ENCODE data around the gene NCKAP5. TPM values are rescaled to one million over a fixed set of nuclear protein-coding genes. Genes with fewer than 3 reads are reported as not detected.

The NCKAP5 gene
- total RNA-seq, 2 donors from 2014 or later: 2.0 to 7.1 TPM

DNA sequence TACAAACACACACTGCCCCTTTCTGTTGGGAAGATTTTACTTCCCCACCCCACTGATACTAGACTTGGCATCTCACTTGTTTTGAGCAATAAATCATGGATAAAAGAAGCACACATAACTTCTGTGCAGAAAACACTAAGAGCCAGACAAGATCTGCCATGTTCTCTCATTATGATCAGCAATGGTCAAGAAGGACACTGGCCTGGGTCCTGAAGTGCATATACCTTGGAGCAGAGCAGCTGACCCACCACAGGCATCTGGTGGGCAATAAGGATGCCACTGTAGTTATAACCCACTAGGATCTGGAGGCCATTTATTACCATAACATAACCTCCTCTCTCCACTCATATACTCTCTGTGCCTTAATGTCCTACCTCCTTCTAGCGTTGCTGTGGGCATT is 338.3 kb downstream of the NCKAP5 start:
- TF ChIP-seq CTCF (IDR thresholded peaks at IDR 0.05): no peak
- Histone ChIP-seq H3K9me3 (no peaks in the 10 kb centered on the region), H3K4me3 (no peak overlapping the region), H3K27me3 (replicated peaks; ENCODE audit: insufficient read depth) (no peaks in the 10 kb centered on the region), H3K4me1 (replicated peaks) (no peaks in the 10 kb centered on the region), H3K36me3 (no peaks in the 10 kb centered on the region), H3K27ac (no peak overlapping the region)
- WGBS: 94% methylated on average over 1 of the region's 1 CpG
- no peak for DNase-seq (ENCODE audit: low spot score)
- intact Hi-C loops (cut with DNase I): no loop called here

- WGBS: 90% methylated on average over 9 of the region's 9 CpGs
- Histone ChIP-seq H3K27me3 (replicated peaks; ENCODE audit: insufficient read depth) (no peaks in the 10 kb centered on the region), H3K9me3 (no peaks in the 10 kb centered on the region), H3K4me3 (no peak overlapping the region), H3K4me1 (replicated peaks) (no peaks in the 10 kb centered on the region), H3K36me3 (no peaks in the 10 kb centered on the region), H3K27ac (no peak overlapping the region)
- intact Hi-C loops (cut with DNase I): no loop called here
- TF ChIP-seq POLR2A (IDR thresholded peaks at IDR 0.05): no peak
- TF ChIP-seq CTCF (IDR thresholded peaks at IDR 0.05): no peak
- no peak for TF ChIP-seq POLR2AphosphoS5 (IDR thresholded peaks at IDR 0.05)
- DNase-seq (ENCODE audit: low spot score): no peak
These were observed 345.0 kb downstream of the NCKAP5 start for GRCh38 chr2:133223226-133223625.

- intact Hi-C loops (cut with DNase I): no loop called here
- TF ChIP-seq POLR2A (IDR thresholded peaks at IDR 0.05) (no peak), POLR2AphosphoS5 (IDR thresholded peaks at IDR 0.05) (no peak), CTCF (IDR thresholded peaks at IDR 0.05) (no peak)
These were observed 346.9 kb downstream of the NCKAP5 start for GRCh38 chr2:133221398-133221797.

GRCh38 chr2:133218204-133218603 is 350.1 kb downstream of the NCKAP5 start:
- DNase-seq (ENCODE audit: low spot score): no peak
- Histone ChIP-seq H3K9me3 (no peaks in the 10 kb centered on the region), H3K4me3 (no peak overlapping the region), H3K36me3 (no peaks in the 10 kb centered on the region), H3K4me1 (replicated peaks) (no peaks in the 10 kb centered on the region), H3K27ac (no peak overlapping the region), H3K27me3 (replicated peaks; ENCODE audit: insufficient read depth) (no peaks in the 10 kb centered on the region)
- intact Hi-C loops (cut with DNase I): no loop called here
- TF ChIP-seq POLR2A (IDR thresholded peaks at IDR 0.05) (no peak), POLR2AphosphoS5 (IDR thresholded peaks at IDR 0.05) (no peak), CTCF (IDR thresholded peaks at IDR 0.05) (no peak)
- WGBS: 80% methylated on average over 4 of the region's 4 CpGs

More at GRCh38 chr2:133221398-133221797, 346.9 kb downstream of the NCKAP5 start:
- Histone ChIP-seq H3K4me3 (no peak overlapping the region), H3K36me3 (no peaks in the 10 kb centered on the region), H3K4me1 (replicated peaks) (no peaks in the 10 kb centered on the region), H3K27me3 (replicated peaks; ENCODE audit: insufficient read depth) (no peaks in the 10 kb centered on the region), H3K9me3 (no peaks in the 10 kb centered on the region), H3K27ac (no peak overlapping the region)
- DNase-seq (ENCODE audit: low spot score): no peak
- 85% methylated on average over 3 of the region's 3 CpGs for WGBS

GRCh38 chr2:133215477-133215876 is 352.8 kb downstream of the NCKAP5 start:
- Histone ChIP-seq H3K9me3 (no peaks in the 10 kb centered on the region), H3K4me1 (replicated peaks) (no peaks in the 10 kb centered on the region), H3K36me3 (no peaks in the 10 kb centered on the region), H3K27ac (no peak overlapping the region), H3K27me3 (replicated peaks; ENCODE audit: insufficient read depth) (no peaks in the 10 kb centered on the region), H3K4me3 (no peak overlapping the region)
- TF ChIP-seq CTCF (IDR thresholded peaks at IDR 0.05): no peak
- no peak for TF ChIP-seq POLR2AphosphoS5 (IDR thresholded peaks at IDR 0.05)
- TF ChIP-seq POLR2A (IDR thresholded peaks at IDR 0.05): no peak
- DNase-seq (ENCODE audit: low spot score): no peak
- intact Hi-C loops (cut with DNase I): no loop called here

All from prostate gland (tissue), 2 donors.